ENCODE results near the gene BMP4.
"Not testable (repeated sequence)": the region's sequence is repeated elsewhere in the genome, so short reads cannot be mapped to it uniquely, and the experiment has no call there.

BMP4 gene

DNA sequence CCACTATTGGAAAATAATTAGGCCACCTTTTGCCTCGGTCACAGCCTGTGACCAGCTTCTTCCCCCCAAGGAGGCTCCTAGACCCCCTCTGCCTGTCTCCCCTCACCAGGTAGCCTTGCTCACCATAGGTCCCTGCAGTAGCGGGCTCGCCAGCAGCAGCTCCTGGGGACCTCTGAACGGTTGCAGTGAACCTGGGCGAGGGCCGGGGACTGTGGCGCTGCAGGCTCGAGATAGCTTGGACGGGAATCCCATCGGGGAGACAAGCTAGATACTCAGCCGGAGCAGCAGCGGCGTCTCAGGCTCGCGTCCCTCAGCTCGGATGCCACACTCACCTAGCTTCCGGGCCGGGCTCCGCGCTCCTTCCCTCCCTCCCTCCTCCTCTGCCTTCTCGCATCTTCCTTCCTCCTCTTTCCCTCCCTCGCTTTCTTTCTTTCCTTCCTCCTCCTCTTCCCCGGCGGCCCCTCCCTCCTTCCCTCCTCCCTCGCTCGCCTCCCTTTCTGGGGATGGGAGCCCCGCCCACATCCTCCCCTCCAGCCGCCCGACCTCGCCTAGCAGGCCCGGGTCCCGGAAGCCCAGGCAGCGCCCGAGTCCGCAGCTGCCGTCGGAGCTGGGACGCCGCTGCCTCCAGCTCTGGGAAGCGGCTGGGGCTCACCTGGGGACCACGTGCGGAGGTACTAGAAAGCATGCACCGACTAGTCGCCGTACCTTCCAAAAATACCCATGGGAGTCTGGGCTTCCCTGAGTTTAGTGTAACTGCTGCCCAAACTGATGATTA is at the start of gene BMP4:
BMP4 (minus strand) TSS at position 399 of the 775 bp plus-strand sequence. CDS start 4,603 bp downstream, outside the sequence.
- DNase-seq = peak; percentile 22
- ATAC-seq = no peak

DNA sequence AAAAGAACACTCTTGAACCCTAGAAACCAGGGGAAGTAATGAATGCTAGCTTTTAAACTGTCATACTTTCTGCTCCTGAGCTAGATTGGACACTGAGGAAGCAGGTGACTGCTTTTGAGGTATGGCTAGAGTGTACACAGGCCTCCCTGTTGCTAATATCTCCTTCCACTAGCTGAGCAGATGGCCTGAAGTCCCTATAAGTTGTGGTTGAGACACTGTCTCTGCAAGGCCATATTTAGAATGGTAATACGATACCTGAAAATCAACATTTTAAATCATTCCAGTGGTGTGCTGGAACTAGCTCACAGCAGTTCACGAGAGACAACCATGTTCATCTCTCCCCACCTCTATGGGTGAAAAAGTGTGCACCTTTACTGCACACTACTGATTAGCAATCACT is 46.4 kb upstream of the BMP4 start:
- no peak for ATAC-seq
- DNase-seq = no peak

DNA sequence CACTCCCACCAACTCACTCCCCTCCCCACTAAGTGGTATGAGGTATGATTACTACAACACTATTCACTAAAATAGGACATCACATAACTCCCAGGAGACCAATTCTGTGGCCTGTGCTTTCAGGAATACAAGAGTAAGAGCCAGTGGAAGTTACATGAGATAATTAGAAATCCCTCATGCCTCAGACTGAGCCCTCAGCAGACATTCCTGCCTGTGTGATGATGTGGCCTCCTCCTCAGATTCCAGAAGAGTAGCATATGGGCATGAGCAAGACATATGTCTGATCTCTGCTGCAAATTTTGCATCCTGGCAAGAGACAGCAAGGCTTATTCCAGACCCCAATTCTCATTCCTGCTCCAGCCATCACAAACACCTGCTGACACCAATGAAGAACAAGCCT is 46.0 kb upstream of the BMP4 start:
- ATAC-seq = no peak
- DNase-seq = no peak

DNA sequence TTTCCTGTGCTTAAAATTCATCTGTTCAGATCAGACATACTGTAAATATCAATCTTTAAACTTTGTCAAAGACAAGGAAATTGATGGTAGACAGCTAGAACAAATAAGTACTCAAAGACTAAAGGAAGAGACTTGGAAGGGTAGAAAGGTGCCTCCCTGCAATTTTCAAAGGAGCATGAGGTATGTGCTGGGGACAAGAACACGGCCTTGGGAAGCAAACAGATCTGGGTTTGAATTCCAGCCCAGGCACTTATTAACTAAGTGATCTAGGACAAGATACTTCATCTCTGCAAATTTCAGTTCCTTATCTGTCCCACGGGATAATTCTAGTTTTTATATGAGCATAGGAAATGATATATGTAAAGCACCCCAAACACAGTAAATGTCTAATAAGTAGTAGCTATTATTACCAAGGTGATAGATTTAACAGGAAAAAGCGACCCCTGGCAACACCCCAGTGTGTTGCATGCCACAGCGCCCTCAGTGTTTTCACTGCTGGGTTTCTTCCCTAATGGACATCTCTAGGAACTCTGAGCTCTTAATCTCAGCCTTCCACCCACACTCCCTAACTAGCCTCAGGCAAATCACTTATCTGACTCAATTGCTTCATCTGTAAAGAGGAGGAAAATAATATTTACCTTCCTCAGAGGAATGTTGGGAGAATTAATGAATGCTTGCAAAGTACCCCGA is 44.7 kb upstream of the BMP4 start:
- ATAC-seq (no peak), DNase-seq (no peak)

DNA sequence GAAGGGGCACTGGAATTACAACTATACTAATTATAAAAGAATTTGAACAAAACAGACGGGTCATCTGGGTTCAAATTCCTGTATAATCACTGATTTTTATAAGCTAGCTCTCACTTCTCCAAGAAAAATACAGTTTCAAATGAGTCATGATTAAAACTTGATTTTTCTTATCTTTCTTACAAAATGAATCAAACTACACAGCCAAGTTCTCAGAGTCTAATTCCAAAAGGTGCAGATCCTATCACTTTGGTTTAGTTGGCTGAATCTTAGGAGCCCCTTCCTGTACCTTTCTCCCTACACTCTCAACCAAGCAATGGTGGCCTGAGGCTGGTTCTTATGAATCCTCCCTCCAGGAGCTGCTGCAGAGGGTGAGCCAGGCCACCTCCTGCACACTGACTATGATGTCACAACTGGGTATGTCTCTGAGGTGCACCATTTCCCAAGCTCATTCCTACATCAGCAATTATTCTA is 43.8 kb upstream of the BMP4 start:
- DNase-seq = no peak
- no peak for ATAC-seq

DNA sequence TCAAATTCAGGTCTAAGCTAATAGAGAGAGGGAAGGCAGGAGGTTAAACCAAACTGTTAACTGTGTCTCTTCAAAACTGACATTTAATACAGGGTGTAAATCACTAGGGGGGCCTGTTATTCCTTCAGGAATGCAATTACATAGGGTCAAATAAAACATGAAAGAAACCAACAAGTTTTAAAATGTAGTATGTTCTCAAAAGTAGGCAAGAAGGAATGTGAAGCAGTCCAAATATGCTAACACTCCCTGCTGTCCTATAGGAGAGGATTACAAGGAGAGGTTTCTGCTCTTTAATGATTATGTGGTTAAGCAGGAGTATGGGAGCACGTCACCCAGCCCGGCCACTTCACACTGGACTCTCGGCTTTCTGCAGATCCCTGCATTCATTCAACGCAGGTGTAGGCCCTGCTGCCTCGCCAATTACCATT is 42.5 kb upstream of the BMP4 start:
- DNase-seq (no peak), ATAC-seq (no peak)

DNA sequence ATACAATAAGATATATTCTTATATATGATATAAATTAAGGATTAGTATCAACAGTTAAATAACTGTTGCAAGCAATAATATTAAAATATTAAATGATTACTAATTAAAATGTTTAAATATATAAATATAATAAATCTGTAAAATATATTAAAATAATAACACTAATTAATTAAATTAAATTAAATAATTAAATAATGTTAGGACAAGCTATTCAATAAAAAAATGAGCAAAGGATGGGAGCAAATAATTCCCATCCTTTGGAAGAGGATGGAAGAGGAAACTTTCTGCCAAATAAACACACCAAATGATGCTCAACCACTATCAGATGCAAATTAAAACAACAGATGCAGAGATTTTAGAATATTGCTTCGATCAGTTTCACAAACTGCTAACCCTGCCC is 39.4 kb upstream of the BMP4 start:
- DNase-seq (no peak), ATAC-seq (no peak)

DNA sequence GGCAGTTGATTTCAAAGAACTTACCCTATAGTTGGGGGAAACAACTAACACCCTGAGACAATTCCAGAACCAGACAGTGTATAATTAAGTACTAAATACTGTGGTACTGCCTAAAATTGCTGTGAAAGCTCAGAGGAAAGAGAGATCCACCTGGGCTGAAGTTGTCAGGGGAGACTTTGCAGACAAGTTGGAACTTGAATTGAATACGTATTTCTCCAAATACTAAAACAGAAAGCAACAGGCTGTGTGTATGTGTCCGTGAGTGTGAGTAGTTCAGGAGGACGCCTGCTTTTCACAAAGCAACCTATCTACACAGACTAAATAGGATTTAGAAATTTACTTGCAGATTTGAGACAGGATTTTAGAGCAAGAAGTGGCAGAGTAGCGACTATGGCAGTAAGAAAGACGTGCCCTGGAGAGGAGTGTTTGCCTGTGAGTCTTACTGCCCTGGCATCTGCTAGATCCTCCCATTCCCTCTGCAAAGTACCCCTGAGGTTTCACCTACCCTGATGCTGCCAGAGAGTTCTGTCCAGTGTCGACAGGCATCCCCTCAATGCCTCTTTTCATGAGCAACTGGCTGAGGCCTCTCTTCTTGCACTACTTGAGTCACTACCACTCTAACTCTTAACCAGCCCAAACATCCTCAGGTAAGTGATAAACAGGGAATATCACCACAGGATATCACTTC is 37.4 kb upstream of the BMP4 start:
- no peak for ATAC-seq

DNA sequence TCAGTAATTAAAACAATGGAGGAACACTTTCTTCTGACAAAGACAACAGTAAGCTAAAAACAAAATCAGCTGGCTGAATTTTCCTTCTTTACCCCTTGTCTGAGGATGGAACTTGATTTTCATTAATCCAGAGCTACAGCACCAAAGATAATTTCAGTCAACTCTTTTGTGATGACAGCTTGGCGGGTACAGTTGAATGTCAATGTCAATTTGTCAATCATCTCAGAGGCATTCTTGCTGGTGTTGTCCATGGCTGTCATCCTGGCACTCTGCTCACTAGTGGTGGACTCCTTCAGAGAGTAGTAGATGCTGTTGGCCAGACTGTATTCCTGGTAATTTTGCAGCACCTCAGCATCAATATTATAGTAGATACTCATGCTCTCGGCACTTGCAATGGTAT is 34.4 kb upstream of the BMP4 start:
- no peak for DNase-seq
- ATAC-seq = no peak

More for the DNA sequence above, 37.4 kb upstream of the BMP4 start:
- DNase-seq = no peak

DNA sequence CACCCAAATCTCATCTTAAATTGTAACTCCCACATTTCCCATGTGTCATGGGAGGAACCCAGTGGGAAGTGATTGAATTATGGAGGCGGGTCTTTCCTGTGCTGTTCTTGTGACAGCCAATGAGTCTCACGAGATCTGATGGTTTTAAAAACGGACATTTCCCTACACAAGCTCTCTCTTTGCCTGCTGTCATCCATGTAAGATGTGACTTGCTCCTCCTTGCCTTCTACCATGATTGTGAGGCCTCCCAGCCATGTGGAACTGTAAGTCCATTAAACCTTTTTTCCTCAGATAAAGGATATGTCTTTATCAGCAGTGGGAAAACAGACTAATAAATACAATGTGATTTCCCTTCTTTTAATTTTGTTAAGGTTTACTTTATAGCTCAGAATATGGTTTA is 30.1 kb upstream of the BMP4 start:
- not testable (repeated sequence) for ATAC-seq, DNase-seq

DNA sequence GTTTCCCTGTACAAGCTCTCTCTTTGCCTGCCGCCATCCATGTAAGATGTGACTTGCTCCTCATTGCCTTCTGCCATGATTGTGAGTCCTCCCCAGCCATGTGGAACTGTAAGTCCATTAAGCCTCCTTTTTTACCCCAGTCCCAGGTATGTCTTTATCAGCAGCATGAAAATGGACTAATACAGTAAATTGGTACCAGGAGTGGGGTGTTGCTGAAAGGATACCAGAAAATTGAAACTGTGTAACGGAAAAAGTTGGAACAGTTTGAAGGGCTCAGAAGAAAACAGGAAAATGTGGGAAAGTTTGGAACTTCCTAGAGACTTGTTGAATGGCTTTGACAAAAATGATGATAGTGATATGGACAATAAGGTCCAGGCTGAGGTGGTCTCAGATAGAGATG is 28.3 kb upstream of the BMP4 start:
- not testable (repeated sequence) for DNase-seq, ATAC-seq

DNA sequence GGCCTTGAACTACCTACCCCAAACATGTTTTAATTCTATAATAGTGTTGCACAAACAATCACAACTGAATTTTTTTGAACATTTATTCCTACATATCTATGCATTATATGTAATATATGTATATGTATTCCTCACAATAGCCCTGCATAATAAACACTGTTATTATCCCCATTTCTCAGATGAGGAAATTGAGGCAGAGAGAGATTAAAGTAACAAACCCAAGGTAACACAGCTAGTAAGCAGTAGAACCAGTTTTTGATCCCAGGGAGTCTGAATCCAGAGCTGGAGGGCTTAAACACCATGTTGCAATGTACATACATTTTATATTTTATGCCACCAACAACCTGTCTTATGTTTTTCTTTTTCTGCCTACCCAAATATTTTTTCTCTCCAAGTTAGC is 26.5 kb upstream of the BMP4 start:
- DNase-seq (no peak), ATAC-seq (no peak)

DNA sequence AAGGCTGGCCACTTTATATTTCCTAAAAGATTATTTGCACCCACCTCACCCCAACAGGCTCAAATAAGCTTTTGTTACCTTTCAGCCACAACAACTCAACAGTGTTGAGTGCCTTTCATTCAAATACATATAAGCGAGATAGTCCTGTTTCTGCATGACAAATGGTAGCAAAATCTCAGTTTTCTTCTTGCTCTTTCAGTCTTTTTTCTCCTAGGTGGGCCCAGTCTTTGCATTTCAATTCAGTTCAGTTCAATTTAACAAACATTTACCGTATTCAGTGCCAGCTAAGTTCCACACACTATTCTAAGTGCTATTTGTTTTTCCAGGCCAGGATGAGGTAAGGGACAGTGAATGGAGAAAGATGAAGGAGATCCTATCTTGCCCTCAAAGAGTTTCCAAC is 25.9 kb upstream of the BMP4 start:
- no peak for DNase-seq

DNA sequence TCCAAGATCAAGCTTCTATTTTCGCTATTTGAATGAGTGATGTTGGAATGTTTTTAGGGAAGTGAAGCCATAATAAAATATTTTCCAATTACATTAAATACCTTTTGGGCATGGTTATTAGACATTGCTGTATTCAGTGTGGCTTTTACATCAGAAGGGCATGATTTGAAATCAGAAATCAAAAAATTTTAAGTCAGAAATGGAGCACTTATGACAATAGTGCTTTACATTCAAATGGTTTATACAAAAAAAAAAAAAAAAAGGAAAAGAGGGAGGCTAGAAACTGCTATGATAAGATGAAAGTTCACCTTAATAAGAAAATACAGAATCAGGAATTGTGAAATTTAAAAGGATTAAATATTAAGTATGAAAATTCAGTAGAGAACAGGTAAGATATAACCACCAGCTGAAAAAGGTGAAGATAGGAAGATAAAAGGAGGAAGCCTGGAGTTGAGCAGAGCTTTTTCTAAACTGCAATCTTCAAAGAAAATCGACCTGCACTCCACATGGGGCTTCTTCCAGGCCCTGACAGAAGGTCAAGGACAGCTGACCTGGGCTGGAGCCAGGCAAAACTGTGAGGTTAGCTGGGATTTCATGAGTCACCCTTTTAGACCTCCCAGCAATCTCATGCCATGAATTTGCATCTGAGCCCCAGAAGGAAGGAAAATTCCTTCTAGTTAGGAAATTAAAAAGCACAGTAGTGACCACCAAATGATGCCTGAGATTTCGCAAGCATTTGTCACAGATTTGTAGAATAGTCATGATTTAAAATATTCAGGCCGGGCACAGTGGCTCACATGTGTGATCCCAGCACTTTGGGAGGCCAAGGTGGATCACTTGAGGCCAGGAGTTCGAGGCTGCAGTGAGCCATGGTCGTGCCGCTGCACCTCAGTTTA is 23.4 kb upstream of the BMP4 start:
- ATAC-seq (no peak), DNase-seq (no peak)

More for the DNA sequence above, 25.9 kb upstream of the BMP4 start:
- no peak for ATAC-seq

DNA sequence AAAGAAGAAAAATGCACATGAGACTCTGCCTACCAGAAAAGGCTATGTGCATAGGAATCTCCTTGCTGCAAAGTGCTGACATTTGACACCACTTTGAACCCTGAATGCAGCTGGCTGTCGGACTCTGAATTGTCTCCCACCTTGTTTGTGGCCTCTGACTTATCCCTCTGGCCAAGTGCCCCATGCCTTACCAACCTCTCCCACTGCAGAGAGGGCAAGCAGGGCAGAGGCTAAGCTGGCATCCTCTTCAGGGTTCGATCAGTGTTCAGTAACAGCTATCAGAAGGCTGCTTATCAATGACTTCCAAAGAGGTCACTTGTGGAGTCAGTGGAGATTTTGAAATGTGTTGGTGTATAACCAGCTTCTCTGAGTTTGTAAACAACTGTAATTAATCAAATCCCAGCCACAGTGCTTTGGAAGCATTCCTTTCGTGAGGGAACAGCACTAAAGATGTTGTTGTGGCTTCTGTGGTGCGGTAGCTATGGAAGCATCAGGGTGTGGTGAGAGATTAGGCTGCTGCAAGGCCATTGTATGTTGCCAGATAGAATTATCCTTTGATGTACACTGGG is 22.6 kb upstream of the BMP4 start:
- DNase-seq = no peak
- ATAC-seq = no peak

DNA sequence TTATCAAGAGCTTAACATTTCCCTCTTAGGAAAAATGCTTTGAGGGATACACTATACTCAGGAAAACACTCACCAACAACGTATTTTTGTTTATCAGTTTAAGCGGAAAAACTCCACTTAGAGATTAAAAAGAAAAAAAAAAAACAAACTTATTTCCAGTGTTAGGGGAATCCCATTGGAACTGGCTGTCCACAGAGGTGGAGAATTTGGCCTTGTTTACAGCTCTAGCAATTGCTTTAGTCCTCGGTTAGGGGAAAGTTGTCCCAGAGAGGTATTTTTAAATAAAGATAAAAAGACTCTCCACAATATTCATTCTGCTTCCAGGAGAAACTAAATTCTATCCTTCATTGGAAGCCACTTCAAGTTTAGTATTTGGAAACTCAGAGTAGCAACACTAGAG is 21.6 kb upstream of the BMP4 start:
- no peak for ATAC-seq
- no peak for DNase-seq

DNA sequence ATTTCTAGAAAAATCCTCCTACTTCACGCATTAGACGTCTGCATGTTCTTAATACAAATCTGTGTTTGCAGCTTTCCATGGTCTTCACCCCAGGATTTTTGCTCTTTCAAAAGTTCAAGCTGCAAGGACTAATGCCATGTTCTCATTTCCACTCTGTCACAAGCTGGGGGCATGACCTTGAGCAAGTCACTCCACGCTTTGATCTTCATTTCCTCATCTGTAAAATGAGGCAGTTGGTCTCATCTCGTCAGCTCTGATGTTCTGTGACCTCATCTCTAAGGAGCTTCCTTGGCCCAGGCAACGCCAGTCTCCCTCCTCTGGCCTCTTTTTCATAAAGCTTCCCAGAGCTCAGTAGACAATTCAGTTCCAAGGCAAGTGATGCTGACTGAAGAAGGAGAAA is 18.8 kb upstream of the BMP4 start:
- DNase-seq = no peak
- no peak for ATAC-seq

DNA sequence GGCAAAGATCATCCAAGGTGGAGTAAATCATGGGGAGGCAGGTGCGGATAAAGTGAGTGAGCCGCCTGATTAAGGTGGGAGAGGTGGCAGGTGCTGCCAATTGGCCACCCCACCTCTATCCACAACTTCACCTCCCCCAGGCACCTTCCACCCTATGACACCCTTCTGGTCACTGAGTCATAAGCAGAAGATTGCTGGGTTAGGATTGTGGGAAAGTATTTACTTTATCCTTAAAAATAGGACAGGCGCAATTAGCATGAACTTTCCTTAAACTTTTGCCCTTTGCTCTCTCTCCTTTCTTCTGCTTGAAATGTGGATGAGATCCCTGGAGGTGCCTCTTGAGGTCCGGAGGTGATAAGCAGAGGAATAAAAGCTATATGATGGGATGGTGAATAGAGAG is 14.9 kb upstream of the BMP4 start:
- no peak for ATAC-seq
- DNase-seq = no peak

DNA sequence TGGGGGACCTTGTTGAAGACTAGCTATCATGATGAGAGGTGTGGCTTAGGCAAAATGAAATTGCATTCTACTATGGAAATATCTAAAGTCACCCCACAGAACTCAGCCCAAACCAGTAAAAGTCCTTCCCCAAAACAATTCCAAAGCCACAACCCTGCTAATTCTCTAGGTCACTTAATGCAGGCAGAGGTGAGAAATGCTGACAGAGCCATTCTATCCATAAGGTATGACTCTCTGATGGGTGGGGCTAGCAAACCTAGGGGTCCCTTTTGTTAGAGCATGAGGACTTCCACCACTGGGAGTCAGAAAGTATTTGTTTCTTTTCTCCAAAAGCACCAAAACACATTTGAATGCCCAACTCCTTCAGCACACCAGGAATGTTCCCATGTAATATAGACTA is 12.7 kb upstream of the BMP4 start:
- no peak for DNase-seq
- no peak for ATAC-seq

DNA sequence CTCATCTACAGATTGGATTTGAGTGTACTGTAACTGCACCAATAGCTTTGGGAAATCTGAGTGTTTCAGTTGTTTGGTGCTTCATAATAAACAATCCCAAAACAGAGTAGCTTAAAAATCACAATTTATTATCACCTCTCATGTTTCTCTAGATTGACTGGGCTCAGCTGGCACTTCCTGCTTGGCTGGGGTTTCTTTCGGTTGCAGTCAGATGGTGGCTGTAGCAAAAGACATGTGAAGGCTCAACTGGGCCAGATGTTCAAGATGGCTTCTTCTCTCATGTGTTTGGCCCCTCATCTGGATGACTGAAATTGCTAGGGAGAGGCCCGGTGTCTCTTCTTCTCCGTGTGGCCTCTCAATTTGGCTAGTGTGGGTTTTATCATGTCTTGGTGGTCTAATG is 12.1 kb upstream of the BMP4 start:
- ATAC-seq = no peak
- DNase-seq = no peak

DNA sequence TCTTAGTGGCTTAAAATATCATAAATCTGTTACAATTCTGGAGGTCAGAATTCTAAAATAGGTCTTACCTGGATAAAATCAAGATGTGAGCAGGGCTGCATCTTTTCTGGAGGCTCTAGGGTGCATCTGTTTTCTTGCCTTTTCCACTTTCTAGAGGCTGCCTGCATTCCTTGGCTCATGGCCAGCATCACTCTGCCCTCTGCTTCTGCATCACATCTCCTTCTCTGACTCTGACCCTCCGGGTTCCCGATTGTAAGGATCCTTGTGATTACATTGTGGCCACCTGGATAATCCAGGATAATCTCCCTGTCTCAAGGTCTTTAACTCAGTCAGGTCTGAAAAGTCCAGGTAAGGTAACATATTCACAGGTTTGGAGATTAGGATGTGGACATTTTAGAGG is 11.0 kb upstream of the BMP4 start:
- DNase-seq (no peak), ATAC-seq (no peak)

DNA sequence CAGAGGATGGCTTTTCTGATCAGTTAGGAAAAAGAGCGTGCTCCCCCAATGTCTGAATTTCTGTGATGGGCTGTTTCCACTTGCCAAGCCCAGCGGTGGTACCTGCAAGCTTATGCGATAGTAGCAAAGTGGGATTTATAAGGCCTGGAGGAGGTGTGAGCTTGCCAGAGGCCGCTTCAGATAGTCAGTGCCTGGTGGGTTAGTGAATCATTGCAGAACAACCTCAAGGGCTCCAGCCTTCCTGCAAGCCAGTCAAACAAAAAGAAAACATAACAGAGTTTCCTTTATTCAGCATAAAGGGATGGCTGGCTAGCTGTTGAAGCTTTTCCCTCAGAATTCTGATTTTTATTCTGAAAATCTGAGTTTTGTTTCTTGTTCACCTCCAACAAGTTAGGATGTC is 7.6 kb upstream of the BMP4 start:
- DNase-seq (no peak), ATAC-seq (no peak)

Measured in stimulated activated naive CD8-positive, alpha-beta T cell treated with anti-CD3 and anti-CD28 coated beads, Interleukin-15, Interleukin-2, amounts not matched to agents 100 U/mL and 50 U/mL, for 24 hours (primary cell).